ENCODE data around the gene COL6A3.

Gene COL6A3

GRCh38 chr2:237291138-237291792, 122.7 kb downstream of the COL6A3 start:
- H3K9me3 ChIP-seq: no peaks in the 10 kb centered on the region
- no peak overlapping the region for H3K4me3 ChIP-seq (ENCODE audit: low read depth in 1 of 2, low read length in 1 of 2)
- no peak overlapping the region for H3K27ac ChIP-seq
- TF ChIP-seq CTCF (IDR thresholded peaks at IDR 0.05): no peak
- H3K4me1 ChIP-seq (ENCODE audit: control insufficient read depth in 1 of 2, insufficient read depth in 1 of 2, low read depth in 1 of 2, low read length in 1 of 2): no peaks in the 10 kb centered on the region
- no peaks in the 10 kb centered on the region for H3K36me3 ChIP-seq
- H3K27me3 ChIP-seq: peaks cover 81% of the 10 kb centered on the region

- no peaks in the 10 kb centered on the region for H3K9me3 ChIP-seq
- H3K27ac ChIP-seq: no peak overlapping the region
- peaks cover 71% of the 10 kb centered on the region for H3K27me3 ChIP-seq
- H3K4me1 ChIP-seq (ENCODE audit: control insufficient read depth in 1 of 2, insufficient read depth in 1 of 2, low read depth in 1 of 2, low read length in 1 of 2): no peaks in the 10 kb centered on the region
- H3K4me3 ChIP-seq (ENCODE audit: low read depth in 1 of 2, low read length in 1 of 2): no peak overlapping the region
- H3K36me3 ChIP-seq: no peaks in the 10 kb centered on the region
- TF ChIP-seq CTCF (IDR thresholded peaks at IDR 0.05): no peak
These were observed 123.7 kb downstream of the COL6A3 start for GRCh38 chr2:237290261-237290660.

- no peaks in the 10 kb centered on the region for H3K36me3 ChIP-seq
- no peaks in the 10 kb centered on the region for H3K9me3 ChIP-seq
- no peak overlapping the region for H3K27ac ChIP-seq
- no peak for TF ChIP-seq CTCF (IDR thresholded peaks at IDR 0.05)
- H3K27me3 ChIP-seq: peaks cover 65% of the 10 kb centered on the region
- no peak overlapping the region for H3K4me3 ChIP-seq (ENCODE audit: low read depth in 1 of 2, low read length in 1 of 2)
- no peaks in the 10 kb centered on the region for H3K4me1 ChIP-seq (ENCODE audit: control insufficient read depth in 1 of 2, insufficient read depth in 1 of 2, low read depth in 1 of 2, low read length in 1 of 2)
These were observed 124.8 kb downstream of the COL6A3 start for GRCh38 chr2:237289139-237289538.

GRCh38 chr2:237287872-237288271, 126.1 kb downstream of the COL6A3 start:
- Histone ChIP-seq H3K4me3 (ENCODE audit: low read depth in 1 of 2, low read length in 1 of 2) (no peak overlapping the region), H3K27me3 (peaks cover 57% of the 10 kb centered on the region), H3K36me3 (no peaks in the 10 kb centered on the region), H3K27ac (no peak overlapping the region), H3K4me1 (ENCODE audit: control insufficient read depth in 1 of 2, insufficient read depth in 1 of 2, low read depth in 1 of 2, low read length in 1 of 2) (no peaks in the 10 kb centered on the region), H3K9me3 (no peaks in the 10 kb centered on the region)
- no peak for TF ChIP-seq CTCF (IDR thresholded peaks at IDR 0.05)

- Histone ChIP-seq H3K4me3 (ENCODE audit: low read depth in 1 of 2, low read length in 1 of 2) (no peak overlapping the region), H3K27me3 (peaks cover 31% of the 10 kb centered on the region), H3K4me1 (ENCODE audit: control insufficient read depth in 1 of 2, insufficient read depth in 1 of 2, low read depth in 1 of 2, low read length in 1 of 2) (no peaks in the 10 kb centered on the region), H3K36me3 (no peaks in the 10 kb centered on the region), H3K9me3 (no peaks in the 10 kb centered on the region), H3K27ac (no peak overlapping the region)
- TF ChIP-seq CTCF (IDR thresholded peaks at IDR 0.05): no peak
These were observed 130.6 kb downstream of the COL6A3 start for GRCh38 chr2:237283131-237283928.

All from neutrophil (primary cell).